IMR-90 (cell line): ENCODE data around the gene CDH23. TPM values are rescaled to one million over a fixed set of nuclear protein-coding genes. Genes with fewer than 3 reads are reported as not detected.

ENCODE experiments used
- ATAC-seq: fragments of 200-7000 bp; cut with Tn5 transposase; 2 replicates; pipeline ENCODE4 v1.9.1; 2020; ENCODE audit warnings: low read depth, mild to moderate bottlenecking, moderate library complexity
- BruUV-seq: library from RNA; stranded (reverse); fragments of 400-500 nt; replicated peaks from 2 replicates; lab custom pipeline; 2021; lab: Mats Ljungman, UMichigan
- CTCF ChIA-PET: fragments of 300-600 bp; formaldehyde crosslinking; extraction: SDS; loops from one replicate; lab custom pipeline; 2021; ENCODE audit warnings: antibody characterized with exemption; lab: Yijun Ruan, JAX
- POLR2A ChIA-PET: fragments of 300-600 bp; sonication (Branson Sonifier 250); formaldehyde crosslinking; loops from one replicate; lab custom pipeline; 2022; ENCODE audit warnings: antibody characterized with exemption; ENCODE audit not compliant: unreplicated experiment; lab: Charles Lee
- DNase-seq: peaks from one replicate; pipeline ENCODE4 v3.0.0; 2013
- H2AFZ ChIP-seq: replicated peaks from 2 replicates; pipeline ENCODE3; 2013; ENCODE audit warnings: low read length, mild to moderate bottlenecking; ENCODE audit not compliant: poor library complexity
- H2AK5ac ChIP-seq: 2 replicates; pipeline ENCODE4 v1.6.1; 2013; ENCODE audit warnings: low read depth, low read length, inconsistent platforms
- H2AK9ac ChIP-seq: replicated peaks from 2 replicates; pipeline ENCODE3; 2013; ENCODE audit warnings: mild to moderate bottlenecking, low read depth, low read length, moderate library complexity; ENCODE audit not compliant: poor library complexity
- H2BK120ac ChIP-seq: 2 replicates; pipeline ENCODE4 v1.6.1; 2013; ENCODE audit warnings: low read depth, low read length, inconsistent platforms
- H2BK15ac ChIP-seq: 3 replicates; pipeline ENCODE4 v1.6.1; 2013; ENCODE audit warnings: low read depth, low read length, inconsistent platforms
- H2BK20ac ChIP-seq: 2 replicates; pipeline ENCODE4 v1.6.1; 2013; ENCODE audit warnings: low read depth, mild to moderate bottlenecking, inconsistent platforms, low read length, moderate library complexity
- H2BK5ac ChIP-seq: 2 replicates; pipeline ENCODE4 v1.6.1; 2013; ENCODE audit warnings: mild to moderate bottlenecking, low read depth, low read length, inconsistent platforms; ENCODE audit not compliant: poor library complexity, severe bottlenecking
- H3K14ac ChIP-seq: replicated peaks from 2 replicates; pipeline ENCODE4 v1.6.1; 2013; ENCODE audit warnings: low read depth, low read length, inconsistent platforms
- H3K18ac ChIP-seq: 2 replicates; pipeline ENCODE4 v1.6.1; 2013; ENCODE audit warnings: low read depth, low read length, control low read depth
- H3K23ac ChIP-seq: 2 replicates; pipeline ENCODE4 v1.6.1; 2013; ENCODE audit warnings: low read depth, low read length, inconsistent platforms
- H3K27ac ChIP-seq: 2 replicates; pipeline ENCODE4 v1.5.1; 2013; ENCODE audit warnings: mild to moderate bottlenecking, control low read depth, low read length; ENCODE audit not compliant: insufficient read depth
- H3K27me3 ChIP-seq: 2 replicates; pipeline ENCODE4 v1.6.1; 2013; ENCODE audit warnings: low read length; ENCODE audit not compliant: control insufficient read depth, insufficient read depth
- H3K36me3 ChIP-seq: 2 replicates; pipeline ENCODE4 v1.6.1; 2013; ENCODE audit warnings: low read length, mixed read lengths; ENCODE audit not compliant: control insufficient read depth, insufficient read depth
- H3K4ac ChIP-seq: 2 replicates; pipeline ENCODE4 v1.6.1; 2013; ENCODE audit warnings: low read depth, low read length, inconsistent platforms
- H3K4me1 ChIP-seq: 2 replicates; pipeline ENCODE4 v1.6.1; 2013; ENCODE audit warnings: low read length, mixed read lengths; ENCODE audit not compliant: control insufficient read depth, insufficient read depth
- H3K4me2 ChIP-seq: 2 replicates; pipeline ENCODE4 v1.6.1; 2013; ENCODE audit warnings: low read depth, mild to moderate bottlenecking, control low read depth, low read length, moderate library complexity
- H3K4me3 ChIP-seq: 2 replicates; pipeline ENCODE4 v1.5.1; 2013; ENCODE audit warnings: low read depth, mild to moderate bottlenecking, control low read depth, low read length, moderate library complexity; ENCODE audit not compliant: insufficient read depth
- H3K56ac ChIP-seq: 2 replicates; pipeline ENCODE4 v1.6.1; 2013; ENCODE audit warnings: low read length, inconsistent platforms; ENCODE audit not compliant: insufficient read depth; ENCODE audit errors: extremely low read depth
- H3K79me1 ChIP-seq, 2 experiments: 2 replicates each; pipeline ENCODE4 v1.6.1; 2013; ENCODE audit warnings: low read length in 2 of 2, inconsistent platforms in 1 of 2, low read depth in 1 of 2
- H3K9ac ChIP-seq: 2 replicates; pipeline ENCODE4 v1.6.1; 2013; ENCODE audit warnings: low read depth, low read length, control low read depth
- H3K9me1 ChIP-seq: 2 replicates; pipeline ENCODE4 v1.6.1; 2013; ENCODE audit warnings: low read length, inconsistent platforms; ENCODE audit not compliant: insufficient read depth
- H3K9me3 ChIP-seq: 2 replicates; pipeline ENCODE4 v1.6.1; 2013; ENCODE audit warnings: low read length; ENCODE audit not compliant: control insufficient read depth, insufficient read depth
- H4K20me1 ChIP-seq: 2 replicates; pipeline ENCODE4 v1.6.1; 2013; ENCODE audit warnings: low read length, inconsistent platforms; ENCODE audit not compliant: insufficient read depth
- H4K5ac ChIP-seq: 2 replicates; pipeline ENCODE4 v1.6.1; 2013; ENCODE audit warnings: mild to moderate bottlenecking, low read depth, low read length, control low read depth
- H4K8ac ChIP-seq, 2 experiments: 2 replicates each; pipeline ENCODE4 v1.6.1; 2013; ENCODE audit warnings: low read depth in 2 of 2, low read length in 2 of 2, control low read depth in 1 of 2, inconsistent platforms in 1 of 2
- H4K91ac ChIP-seq: 2 replicates; pipeline ENCODE4 v1.6.1; 2013; ENCODE audit warnings: low read depth, low read length, inconsistent platforms; ENCODE audit not compliant: insufficient read depth
- CEBPB ChIP-seq: IDR thresholded peaks from 2 replicates; pipeline ENCODE4 v1.6.1; 2012; ENCODE audit warnings: low read depth, low read length, improper control_type of control experiment
- CHD1 ChIP-seq: IDR thresholded peaks from 2 replicates; pipeline ENCODE4 v1.6.1; 2012; ENCODE audit warnings: low read depth, low read length, improper control_type of control experiment
- FOS ChIP-seq: fragments of 150-350 bp; IDR thresholded peaks from 2 replicates; pipeline ENCODE4 v1.6.1; 2016; ENCODE audit warnings: low read depth, low read length
- MAZ ChIP-seq: IDR thresholded peaks from 2 replicates; pipeline ENCODE4 v1.6.1; 2012; ENCODE audit warnings: low read depth, mild to moderate bottlenecking, low read length, improper control_type of control experiment, moderate library complexity, borderline replicate concordance
- POLR2A ChIP-seq: IDR thresholded peaks from 2 replicates; pipeline ENCODE4 v1.6.1; 2012; ENCODE audit warnings: mild to moderate bottlenecking, low read depth, low read length
- RAD21 ChIP-seq: IDR thresholded peaks from 2 replicates; pipeline ENCODE4 v1.6.1; 2012; ENCODE audit warnings: low read length, improper control_type of control experiment
- RCOR1 ChIP-seq: IDR thresholded peaks from 2 replicates; pipeline ENCODE4 v1.6.1; 2012; ENCODE audit warnings: mild to moderate bottlenecking, low read length, improper control_type of control experiment; ENCODE audit not compliant: insufficient replicate concordance
- SMC3 ChIP-seq: fragments of 150-350 bp; IDR thresholded peaks from 2 replicates; pipeline ENCODE4 v1.6.1; 2016; ENCODE audit warnings: low read depth, mild to moderate bottlenecking, antibody characterized with exemption, low read length, moderate library complexity
- WGBS, 2 experiments: methylation state at CpG; one replicate each; pipeline versions ENCODE4 v1.1.5 to v1.1.7; 2013; ENCODE audit warnings: missing lambda C conversion rate in 2 of 2; ENCODE audit not compliant: insufficient read length in 1 of 2; ENCODE audit errors: extremely low coverage in 2 of 2; 5-methylcytosine and 5-hydroxymethylcytosine counted together
- dilution Hi-C: fragments of 300-500 bp; cut with HindIII; formaldehyde crosslinking; loops from one replicate; pipeline ENCODE4 v1.14.3; 2018; ENCODE audit warnings: low sequenced_read_pairs; ENCODE audit not compliant: unreplicated experiment
- in situ Hi-C: fragments of 300-500 bp; cut with MboI; formaldehyde crosslinking; loops from 3 replicates; pipeline ENCODE4 v1.14.3; 2019; ENCODE audit warnings: low sequenced_read_pairs, inconsistent platforms, mixed read lengths
- intact Hi-C: fragments of 100-400 bp; cut with micrococcal nuclease; formaldehyde crosslinking; loops from 2 replicates; pipeline ENCODE4 v1.10.0; 2022
- polyA plus RNA-seq, 3 experiments: library from polyadenylated mRNA; depleted of rRNA; stranded (reverse); fragments of >200 nt; gene quantifications; 2 replicates each; pipeline ENCODE4 v1.2.3, GENCODE V29; 2012; ENCODE audit warnings: low replicate concordance in 1 of 3
- total RNA-seq: library from RNA; depleted of rRNA; stranded (reverse); fragments of >200 nt; gene quantifications from 2 replicates; pipeline ENCODE4 v1.2.3, GENCODE V29; 2012
- TF ChIP-seq, protein P1 (sequence below): fragments of 150-350 bp; IDR thresholded peaks from 2 replicates; pipeline ENCODE4 v1.6.1; 2016; ENCODE audit warnings: low read depth, mild to moderate bottlenecking, low read length, moderate library complexity, borderline replicate concordance
- TF ChIP-seq, protein P2 (sequence below): conservative IDR thresholded peaks from 2 replicates; pipeline ENCODE4 v1.5.1; 2012; ENCODE audit warnings: mild to moderate bottlenecking, low read depth, low read length, improper control_type of control experiment
- TF ChIP-seq, protein P3 (sequence below): fragments of 150-350 bp; IDR thresholded peaks from 2 replicates; pipeline ENCODE4 v1.6.1; 2017; ENCODE audit warnings: mild to moderate bottlenecking, antibody characterized with exemption, low read length, low read depth

CDH23 gene
- total and polyA plus RNA-seq, 2 of the 4 experiments (the other 2 are of a cell fraction): under 0.01 to 0.03 TPM

DNA sequence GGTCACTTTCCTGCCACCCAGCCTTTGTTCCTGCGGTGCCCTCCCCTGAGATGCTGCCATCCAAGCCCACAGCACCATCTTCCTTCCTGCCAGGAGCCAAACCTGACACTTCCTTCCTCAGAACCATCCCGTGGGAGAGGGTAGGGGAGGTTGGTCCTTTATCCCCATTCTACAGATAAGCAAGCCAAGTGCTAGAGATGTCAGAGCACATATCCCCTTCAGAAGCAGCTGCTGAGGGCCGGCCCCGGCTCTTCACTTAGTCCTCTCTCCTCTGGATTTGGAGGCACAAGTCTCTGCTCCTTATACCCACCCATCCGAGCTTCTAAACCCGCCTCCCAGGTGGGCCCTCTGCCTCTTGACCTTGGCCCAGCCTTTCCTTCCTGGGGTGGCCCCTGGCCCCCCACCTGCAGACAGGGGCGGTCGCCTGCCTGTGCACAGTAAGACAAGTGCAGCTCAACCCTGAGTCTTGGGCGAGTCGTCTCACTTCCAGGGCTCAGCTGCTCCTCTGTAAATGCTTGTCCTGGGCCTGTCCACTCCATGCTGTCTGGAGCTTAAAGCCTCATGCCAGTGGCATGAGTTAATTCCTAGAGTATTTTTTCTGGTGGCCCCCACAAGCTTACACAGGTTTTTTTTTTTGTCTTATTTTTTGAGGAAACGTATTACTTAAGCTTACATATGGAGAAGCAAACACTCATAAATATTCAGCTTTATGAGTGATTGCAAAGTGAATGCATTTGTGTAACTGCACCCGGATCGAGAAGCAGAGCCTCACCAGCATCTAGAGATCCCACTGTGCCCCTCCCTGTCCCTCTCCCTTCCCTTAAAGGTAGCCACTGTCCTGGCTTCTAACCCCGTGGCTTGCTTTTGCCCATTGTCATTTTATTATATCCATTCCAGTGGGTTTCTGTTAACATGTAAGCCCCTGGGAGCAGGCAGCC lies 125.1 kb downstream of the CDH23 start (continued):
- TF ChIP-seq RAD21: no peak

DNA sequence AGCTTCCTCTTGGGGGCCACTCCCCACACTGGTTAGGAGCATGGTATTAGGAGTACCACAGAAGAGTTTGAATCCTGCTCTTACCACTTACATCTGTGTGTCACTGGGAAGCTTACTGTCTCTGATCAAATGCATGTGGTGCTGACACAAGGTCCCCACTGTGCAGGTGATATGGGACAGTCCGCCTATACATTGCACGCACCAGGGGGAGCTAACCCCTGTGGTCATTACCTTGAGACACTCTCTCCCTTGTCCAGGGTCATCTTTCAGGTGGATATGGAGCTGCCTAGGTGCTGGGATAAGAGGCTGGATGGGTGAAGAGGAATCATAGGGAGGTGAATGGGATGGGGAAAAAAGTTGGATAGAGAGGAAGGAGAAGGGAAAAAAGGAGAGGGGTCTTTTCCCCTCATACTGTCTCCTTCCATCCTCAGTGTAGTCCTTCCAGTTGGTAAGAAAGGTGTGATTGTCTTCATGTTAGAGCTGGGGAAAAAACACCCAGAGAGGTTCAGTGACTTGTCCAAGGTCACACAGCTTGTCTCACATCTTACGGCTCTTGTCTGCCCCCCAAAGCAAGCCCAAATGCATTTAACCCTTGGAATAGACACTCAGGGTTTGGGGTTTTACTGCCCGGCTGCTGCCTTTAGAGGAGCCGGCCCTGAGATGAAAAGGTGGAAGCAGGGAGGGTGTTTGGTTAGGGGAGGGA lies 125.9 kb downstream of the CDH23 start:
- H2AFZ ChIP-seq: no peak overlapping the region
- no peak for TF ChIP-seq RCOR1
- TF ChIP-seq, protein P1, sequence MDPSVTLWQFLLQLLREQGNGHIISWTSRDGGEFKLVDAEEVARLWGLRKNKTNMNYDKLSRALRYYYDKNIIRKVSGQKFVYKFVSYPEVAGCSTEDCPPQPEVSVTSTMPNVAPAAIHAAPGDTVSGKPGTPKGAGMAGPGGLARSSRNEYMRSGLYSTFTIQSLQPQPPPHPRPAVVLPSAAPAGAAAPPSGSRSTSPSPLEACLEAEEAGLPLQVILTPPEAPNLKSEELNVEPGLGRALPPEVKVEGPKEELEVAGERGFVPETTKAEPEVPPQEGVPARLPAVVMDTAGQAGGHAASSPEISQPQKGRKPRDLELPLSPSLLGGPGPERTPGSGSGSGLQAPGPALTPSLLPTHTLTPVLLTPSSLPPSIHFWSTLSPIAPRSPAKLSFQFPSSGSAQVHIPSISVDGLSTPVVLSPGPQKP: no peak
- TF ChIP-seq, protein P2, sequence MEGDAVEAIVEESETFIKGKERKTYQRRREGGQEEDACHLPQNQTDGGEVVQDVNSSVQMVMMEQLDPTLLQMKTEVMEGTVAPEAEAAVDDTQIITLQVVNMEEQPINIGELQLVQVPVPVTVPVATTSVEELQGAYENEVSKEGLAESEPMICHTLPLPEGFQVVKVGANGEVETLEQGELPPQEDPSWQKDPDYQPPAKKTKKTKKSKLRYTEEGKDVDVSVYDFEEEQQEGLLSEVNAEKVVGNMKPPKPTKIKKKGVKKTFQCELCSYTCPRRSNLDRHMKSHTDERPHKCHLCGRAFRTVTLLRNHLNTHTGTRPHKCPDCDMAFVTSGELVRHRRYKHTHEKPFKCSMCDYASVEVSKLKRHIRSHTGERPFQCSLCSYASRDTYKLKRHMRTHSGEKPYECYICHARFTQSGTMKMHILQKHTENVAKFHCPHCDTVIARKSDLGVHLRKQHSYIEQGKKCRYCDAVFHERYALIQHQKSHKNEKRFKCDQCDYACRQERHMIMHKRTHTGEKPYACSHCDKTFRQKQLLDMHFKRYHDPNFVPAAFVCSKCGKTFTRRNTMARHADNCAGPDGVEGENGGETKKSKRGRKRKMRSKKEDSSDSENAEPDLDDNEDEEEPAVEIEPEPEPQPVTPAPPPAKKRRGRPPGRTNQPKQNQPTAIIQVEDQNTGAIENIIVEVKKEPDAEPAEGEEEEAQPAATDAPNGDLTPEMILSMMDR: no peak
- TF ChIP-seq, protein P3, sequence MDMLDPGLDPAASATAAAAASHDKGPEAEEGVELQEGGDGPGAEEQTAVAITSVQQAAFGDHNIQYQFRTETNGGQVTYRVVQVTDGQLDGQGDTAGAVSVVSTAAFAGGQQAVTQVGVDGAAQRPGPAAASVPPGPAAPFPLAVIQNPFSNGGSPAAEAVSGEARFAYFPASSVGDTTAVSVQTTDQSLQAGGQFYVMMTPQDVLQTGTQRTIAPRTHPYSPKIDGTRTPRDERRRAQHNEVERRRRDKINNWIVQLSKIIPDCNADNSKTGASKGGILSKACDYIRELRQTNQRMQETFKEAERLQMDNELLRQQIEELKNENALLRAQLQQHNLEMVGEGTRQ: no peak
- TF ChIP-seq POLR2A: no peak
- TF ChIP-seq SMC3: no peak
- no peak for TF ChIP-seq CHD1
- no peak for TF ChIP-seq FOS
- TF ChIP-seq CEBPB: no peak
- TF ChIP-seq MAZ: no peak
- TF ChIP-seq RAD21: no peak
- H3K9me3 ChIP-seq: no peaks in the 10 kb centered on the region
- no peaks in the 10 kb centered on the region for H3K79me1 ChIP-seq
- dilution Hi-C loops (no loop called here), intact Hi-C loops (no loop called here), in situ Hi-C loops (no loop called here)
- H2BK20ac ChIP-seq: no peak overlapping the region
- no peak overlapping the region for H3K14ac ChIP-seq
- no peaks in the 10 kb centered on the region for H4K20me1 ChIP-seq
- no peak overlapping the region for H2BK120ac ChIP-seq
- ChIA-PET CTCF (no interaction called here), POLR2A (no interaction called here)
- no peak overlapping the region for H2BK5ac ChIP-seq
- DNase-seq (no peak), ATAC-seq (no peak)
- H3K36me3 ChIP-seq: no peaks in the 10 kb centered on the region
- H2AK9ac ChIP-seq: no peak overlapping the region
- no CpG with 5 or more reads among the region's 5 CpGs for WGBS, 2 experiments
- no peak overlapping the region for H4K5ac ChIP-seq
- no peak overlapping the region for H3K23ac ChIP-seq
- no peak overlapping the region for H2BK15ac ChIP-seq
- H3K56ac ChIP-seq: no peak overlapping the region
- no TSS peak for BruUV-seq
- H4K91ac ChIP-seq: no peak overlapping the region
- no peak overlapping the region for H3K9ac ChIP-seq
- H3K4me2 ChIP-seq: no peak overlapping the region
- H3K27me3 ChIP-seq: peaks cover 27% of the 10 kb centered on the region
- H3K27ac ChIP-seq: no peak overlapping the region
- H3K4ac ChIP-seq: no peak overlapping the region
- no peaks in the 10 kb centered on the region for H3K4me1 ChIP-seq
- H3K4me3 ChIP-seq: no peak overlapping the region
- no peak overlapping the region for H3K18ac ChIP-seq
- no peaks in the 10 kb centered on the region for H3K9me1 ChIP-seq
- no peak overlapping the region for H2AK5ac ChIP-seq
- no peak overlapping the region for H4K8ac ChIP-seq
